ENCODE data around the gene AMBRA1.
"Not testable (repeated sequence)": the region's sequence is repeated elsewhere in the genome, so short reads cannot be mapped to it uniquely, and the experiment has no call there.

The AMBRA1 gene

DNA sequence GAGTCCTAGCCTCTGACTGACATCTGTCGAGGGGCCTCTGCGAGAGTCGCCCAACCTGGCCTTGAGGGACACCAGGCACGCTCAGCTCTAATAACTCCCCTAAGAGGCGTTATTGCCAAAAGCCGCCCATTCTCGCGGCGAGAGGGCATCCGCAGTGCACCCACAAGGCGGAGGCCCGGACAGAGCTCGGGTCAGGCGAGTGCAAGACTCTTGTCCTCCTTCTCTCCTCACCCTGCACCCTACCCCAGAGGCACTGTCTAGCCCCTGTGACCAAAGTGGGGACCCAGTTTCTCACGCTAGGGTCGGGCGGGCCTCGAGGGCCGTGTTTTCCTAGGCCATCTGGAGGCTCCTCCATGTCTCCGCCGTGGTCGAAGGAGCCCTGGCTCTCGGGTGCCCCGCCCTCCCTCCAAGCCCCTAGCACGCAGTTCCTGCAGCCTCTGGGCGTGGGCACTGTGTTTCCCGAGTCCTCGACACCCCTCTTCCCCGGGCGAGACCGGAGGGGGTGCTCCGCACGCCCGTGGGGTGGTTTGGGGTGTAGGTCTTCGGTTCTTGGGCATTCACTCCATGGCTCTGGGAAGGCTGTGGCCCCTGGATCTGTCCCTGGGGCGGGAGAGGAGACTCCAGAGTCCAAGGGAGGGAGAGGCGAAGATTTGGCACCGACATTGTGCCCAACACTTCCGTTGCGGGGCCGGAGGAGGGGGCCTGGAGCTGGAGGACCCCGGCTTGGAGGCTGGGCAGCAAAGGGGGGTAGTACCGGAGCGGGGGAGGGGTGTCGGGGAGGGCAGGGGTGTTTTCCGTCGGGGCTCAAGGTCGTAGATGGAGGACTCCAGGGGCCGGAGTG lies 203.3 kb downstream of the AMBRA1 start:
- DNase-seq, result no peak

DNA sequence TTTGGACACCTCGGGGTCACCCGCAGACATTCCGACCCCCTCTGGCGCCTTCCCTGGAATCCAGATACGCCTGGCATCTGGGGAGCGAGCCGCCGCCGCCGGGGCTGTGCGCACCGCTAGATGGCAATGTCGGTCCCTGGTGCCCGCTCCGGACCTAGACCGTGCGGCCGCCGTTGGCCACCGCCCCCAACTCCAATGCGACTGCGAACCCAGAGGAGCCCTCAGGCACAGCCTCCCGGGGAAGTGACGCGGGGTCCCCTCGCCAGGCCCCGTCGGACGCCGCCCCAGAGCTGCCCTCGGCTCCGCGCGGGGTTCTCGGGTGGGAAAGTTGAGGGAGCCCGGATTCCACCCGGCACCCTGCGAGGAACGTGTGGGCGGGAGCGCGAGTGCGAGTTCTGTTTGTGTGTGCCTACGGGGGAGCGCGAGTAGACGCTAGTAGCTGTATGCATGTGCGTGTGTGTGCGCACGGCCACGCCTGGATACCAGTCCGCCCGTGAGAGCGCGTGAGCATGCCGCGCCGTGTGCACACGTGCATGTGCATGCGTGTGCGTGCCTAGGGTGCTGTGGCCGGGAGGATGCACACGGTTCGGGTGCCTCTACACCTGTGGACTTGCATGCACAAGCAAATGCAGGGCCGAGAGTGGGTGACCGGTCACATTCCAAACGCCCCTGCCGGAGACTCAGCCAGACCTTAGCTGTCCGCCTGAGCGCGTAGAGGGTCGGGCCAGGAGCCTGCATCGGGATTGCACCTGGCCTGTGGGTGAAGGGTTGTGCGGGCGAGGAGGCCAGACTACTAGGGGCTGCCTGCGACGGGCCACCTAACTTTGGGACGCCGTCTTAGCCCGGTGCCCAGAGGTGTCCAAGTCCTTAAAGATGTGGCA lies 204.1 kb downstream of the AMBRA1 start:
- no peak for DNase-seq

- no peak for DNase-seq
Observed at GRCh38 chr11:46388619-46389449, 205.0 kb downstream of the AMBRA1 start.

- DNase-seq, result no peak
Observed at GRCh38 chr11:46387919-46388618, 205.8 kb downstream of the AMBRA1 start.

DNA sequence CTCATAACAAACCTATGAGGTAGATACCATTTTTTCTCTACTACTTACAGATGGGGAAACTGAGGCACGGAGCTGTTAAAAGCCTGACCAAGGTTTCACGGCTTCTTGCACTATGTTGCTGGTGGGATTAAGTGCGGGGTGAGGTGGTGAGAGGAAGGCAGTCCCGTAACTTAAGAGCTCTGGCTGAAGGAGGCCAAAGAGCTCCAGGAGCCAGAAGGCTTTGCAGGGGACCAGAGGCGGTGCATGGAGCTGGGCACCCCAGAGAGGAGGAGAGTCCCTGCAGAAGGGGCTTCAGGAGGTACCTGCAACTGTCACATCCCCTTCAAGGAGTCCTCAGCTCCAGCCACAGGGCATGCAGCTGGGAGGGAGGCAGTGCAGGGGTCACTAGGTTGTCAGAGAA lies 206.4 kb downstream of the AMBRA1 start:
- no peak for DNase-seq

GRCh38 chr11:46386674-46387073 lies 207.1 kb downstream of the AMBRA1 start:
- DNase-seq, result no peak

DNA sequence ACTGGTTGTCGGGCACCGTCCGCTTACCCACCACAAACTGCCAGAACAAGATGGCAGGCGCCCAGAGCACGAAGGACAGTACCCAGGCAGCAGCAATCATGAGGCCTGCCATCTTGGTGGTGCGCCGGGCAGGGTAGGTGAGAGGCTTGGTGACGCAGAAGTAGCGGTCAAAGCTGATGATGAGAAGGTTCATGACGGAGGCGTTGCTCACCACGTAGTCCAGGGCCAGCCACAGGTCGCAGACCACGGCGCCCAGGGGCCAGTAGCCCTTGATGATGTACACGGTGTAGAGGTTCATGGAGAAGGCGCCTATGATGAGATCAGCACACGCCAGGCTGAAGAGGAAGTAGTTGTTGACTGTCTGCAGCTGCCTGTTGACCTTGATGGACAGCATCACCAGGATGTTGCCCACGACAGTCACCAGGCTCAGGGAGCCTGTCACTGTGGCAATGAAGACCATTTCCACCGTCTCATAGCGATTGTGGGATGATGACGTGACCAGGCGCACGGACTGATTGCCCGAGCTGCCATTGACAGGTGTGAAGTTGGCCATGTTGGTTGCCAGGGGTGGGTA lies 207.7 kb downstream of the AMBRA1 start:
- no peak for DNase-seq

GRCh38 chr11:46385169-46386004 lies 208.4 kb downstream of the AMBRA1 start:
- no peak for DNase-seq

DNA sequence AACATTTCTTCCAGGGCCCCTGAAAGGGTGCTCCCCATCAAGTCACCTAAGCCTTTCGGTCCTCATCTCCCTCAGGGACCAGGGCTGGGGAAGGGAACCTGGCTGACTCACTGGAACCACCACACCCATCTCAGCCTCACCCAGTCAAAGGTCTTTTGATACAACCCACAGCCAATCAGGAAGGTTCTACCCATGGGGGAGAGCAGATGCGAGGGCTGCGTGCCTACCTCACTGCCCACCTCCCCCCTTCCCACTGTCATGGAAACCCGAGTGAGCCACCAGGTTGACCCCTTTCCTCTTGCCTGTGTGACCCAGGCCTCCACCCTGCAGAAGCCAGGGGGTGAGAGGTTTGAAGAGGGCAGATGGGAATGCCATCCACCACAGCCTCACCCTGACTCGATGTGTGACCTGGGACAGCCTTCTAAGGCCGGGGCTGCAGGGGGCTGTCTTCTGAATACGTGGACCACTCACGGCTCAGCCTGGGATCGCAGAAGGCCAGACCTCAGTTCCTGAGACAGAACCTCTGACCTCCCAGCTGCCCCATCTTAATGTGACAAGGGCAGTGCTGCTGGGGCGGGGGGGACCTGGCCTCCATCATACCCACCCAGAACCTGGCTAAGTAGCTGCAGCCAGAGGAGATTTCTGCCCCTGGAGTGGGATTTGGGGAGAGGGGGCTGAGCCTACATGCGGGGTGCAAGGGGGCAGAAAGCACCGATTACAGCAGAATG lies 209.7 kb downstream of the AMBRA1 start:
- DNase-seq, result no peak

- no peak for DNase-seq
Observed at GRCh38 chr11:46383404-46383758, 210.4 kb downstream of the AMBRA1 start.

- no peak for DNase-seq
Observed at GRCh38 chr11:46382646-46383403, 211.0 kb downstream of the AMBRA1 start.

DNA sequence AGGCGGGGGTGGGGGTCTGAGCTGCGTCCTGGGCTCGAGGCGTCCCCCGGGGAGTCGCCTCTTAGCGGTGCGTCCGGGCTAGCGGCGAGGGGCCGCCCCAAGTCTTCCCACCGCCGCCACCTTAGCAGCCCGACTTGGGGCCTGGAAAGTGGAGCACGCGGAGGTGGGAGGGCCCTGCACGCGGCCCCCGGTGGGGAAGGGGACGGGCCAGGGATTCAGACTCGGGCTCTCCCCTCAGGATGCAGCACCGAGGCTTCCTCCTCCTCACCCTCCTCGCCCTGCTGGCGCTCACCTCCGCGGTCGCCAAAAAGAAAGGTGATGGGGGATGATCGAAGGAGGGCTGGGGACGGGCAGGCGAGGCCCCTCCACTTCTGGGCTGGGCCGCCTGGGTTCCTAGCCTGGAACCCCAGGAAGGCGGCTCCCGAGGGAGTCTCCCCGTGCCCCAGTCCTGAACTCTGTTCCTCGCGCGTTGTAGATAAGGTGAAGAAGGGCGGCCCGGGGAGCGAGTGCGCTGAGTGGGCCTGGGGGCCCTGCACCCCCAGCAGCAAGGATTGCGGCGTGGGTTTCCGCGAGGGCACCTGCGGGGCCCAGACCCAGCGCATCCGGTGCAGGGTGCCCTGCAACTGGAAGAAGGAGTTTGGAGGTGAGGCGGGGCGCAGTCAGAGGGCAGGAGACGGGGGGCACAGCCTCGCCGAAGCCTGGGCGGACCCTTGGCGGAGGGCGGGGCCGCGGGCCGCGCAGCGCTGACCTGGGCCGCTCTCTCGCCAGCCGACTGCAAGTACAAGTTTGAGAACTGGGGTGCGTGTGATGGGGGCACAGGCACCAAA lies 211.8 kb downstream of the AMBRA1 start:
- no peak for DNase-seq

DNA sequence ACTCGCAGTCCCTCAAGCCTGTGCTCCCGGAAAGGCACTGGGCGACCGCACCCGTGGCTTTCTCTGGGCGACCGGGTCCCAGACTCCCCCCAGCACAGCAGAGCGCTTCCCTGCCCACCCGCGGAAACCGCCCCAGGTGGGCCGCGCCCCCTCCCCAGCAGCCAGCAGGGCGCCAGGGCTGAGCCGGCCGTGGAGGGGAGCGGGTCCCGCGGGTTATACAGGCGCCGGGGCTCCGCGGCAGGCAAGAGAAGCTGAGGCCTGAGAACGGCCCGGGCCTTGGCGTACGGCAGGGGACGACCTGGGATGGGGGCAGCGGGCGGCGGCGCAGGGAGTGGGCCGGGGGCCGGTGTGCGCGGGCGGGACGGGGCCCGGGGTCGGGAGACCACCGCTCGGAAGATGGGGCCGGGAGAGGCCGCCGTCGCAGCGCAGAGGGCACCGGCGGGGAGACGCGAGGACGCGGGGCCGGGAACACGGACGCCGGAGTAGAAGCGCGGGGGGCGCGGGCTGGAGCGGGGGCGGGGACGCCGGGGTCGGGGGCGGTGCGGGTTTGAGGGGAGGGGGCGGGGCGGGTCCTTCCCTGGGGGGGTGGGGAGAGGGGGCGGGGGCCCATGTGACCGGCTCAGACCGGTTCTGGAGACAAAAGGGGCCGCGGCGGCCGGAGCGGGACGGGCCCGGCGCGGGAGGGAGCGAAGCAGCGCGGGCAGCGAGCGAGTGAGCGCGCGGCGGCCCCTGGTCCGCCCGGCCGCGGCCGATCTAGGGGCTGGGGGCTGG lies 212.6 kb downstream of the AMBRA1 start, which contains the start of gene MDK:
MDK (plus strand) TSS at position 622 of the 771 bp plus-strand sequence. CDS start 389 bp downstream, outside the sequence.
- DNase-seq, result no peak

- no peak for DNase-seq
Observed at GRCh38 chr11:46380340-46381047, 213.3 kb downstream of the AMBRA1 start.

DNA sequence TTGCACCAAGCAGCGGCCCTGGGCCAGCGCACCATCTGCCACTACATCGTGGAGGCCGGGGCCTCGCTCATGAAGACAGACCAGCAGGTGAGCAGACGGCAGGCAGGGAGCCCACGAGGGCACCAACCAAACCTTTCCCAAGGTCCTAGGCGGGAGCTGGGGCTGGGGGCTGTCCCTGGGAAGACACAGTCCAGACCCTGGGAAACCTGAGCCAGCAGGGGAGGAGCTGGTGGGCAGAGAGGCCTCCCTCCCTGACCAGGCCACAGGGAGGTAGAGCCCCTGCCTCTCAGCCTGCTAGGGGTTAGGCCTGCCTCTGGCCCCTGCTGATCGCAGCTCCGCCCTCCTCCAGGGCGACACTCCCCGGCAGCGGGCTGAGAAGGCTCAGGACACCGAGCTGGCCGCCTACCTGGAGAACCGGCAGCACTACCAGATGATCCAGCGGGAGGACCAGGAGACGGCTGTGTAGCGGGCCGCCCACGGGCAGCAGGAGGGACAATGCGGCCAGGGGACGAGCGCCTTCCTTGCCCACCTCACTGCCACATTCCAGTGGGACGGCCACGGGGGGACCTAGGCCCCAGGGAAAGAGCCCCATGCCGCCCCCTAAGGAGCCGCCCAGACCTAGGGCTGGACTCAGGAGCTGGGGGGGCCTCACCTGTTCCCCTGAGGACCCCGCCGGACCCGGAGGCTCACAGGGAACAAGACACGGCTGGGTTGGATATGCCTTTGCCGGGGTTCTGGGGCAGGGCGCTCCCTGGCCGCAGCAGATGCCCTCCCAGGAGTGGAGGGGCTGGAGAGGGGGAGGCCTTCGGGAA lies 214.1 kb downstream of the AMBRA1 start:
- DNase-seq, result not testable (repeated sequence)

- no peak for DNase-seq
Observed at GRCh38 chr11:46378811-46379481, 214.9 kb downstream of the AMBRA1 start.

All from NCI-H187 treated with DMSO at 0.1 percent for 48 hours (cell line).